Epithelial cell of proximal tubule (primary cell): Measurements from ENCODE around the gene TRIM45. TPM values are rescaled to one million over a fixed set of nuclear protein-coding genes. Genes with fewer than 3 reads are reported as not detected.
"Not testable (repeated sequence)": the region's sequence is repeated elsewhere in the genome, so short reads cannot be mapped to it uniquely, and the experiment has no call there.

Source experiments
- DNase-seq: peaks from one replicate; pipeline ENCODE4 v3.0.0-alpha.2; 2011; ENCODE audit warnings: low read depth
- H3K4me3 ChIP-seq: 2 replicates; pipeline ENCODE4 v1.5.1; 2011; ENCODE audit warnings: low read depth, mild to moderate bottlenecking, low read length
- CTCF ChIP-seq: conservative IDR thresholded peaks from 2 replicates; pipeline ENCODE4 v1.5.1; 2012; ENCODE audit warnings: low read depth, mild to moderate bottlenecking, low read length
- total RNA-seq: library from RNA; depleted of rRNA; stranded (reverse); fragments of >200 nt; gene quantifications from 2 replicates; pipeline ENCODE4 v1.2.3, GENCODE V29; 2015

The TRIM45 gene
- total RNA-seq, 1 donor from 2014 or later: 8.2 TPM

GRCh38 chr1:117104986-117105385 is 16.6 kb downstream of the TRIM45 start:
- DNase-seq: no peak
- no peak overlapping the region for H3K4me3 ChIP-seq
- no peak for TF ChIP-seq CTCF

GRCh38 chr1:117101858-117102257 is 19.7 kb downstream of the TRIM45 start:
- H3K4me3 ChIP-seq, DNase-seq: not testable (repeated sequence)

- no peak overlapping the region for H3K4me3 ChIP-seq
- no peak for DNase-seq
- no peak for TF ChIP-seq CTCF
Observed at GRCh38 chr1:117101334-117101733, 20.2 kb downstream of the TRIM45 start.

GRCh38 chr1:117098287-117098890 is 23.2 kb downstream of the TRIM45 start:
- no peak overlapping the region for H3K4me3 ChIP-seq
- no peak for DNase-seq
- no peak for TF ChIP-seq CTCF

- no peak overlapping the region for H3K4me3 ChIP-seq
- TF ChIP-seq CTCF: no peak
- no peak for DNase-seq
Observed at GRCh38 chr1:117097443-117097842, 24.1 kb downstream of the TRIM45 start.

- TF ChIP-seq CTCF: no peak
- no peak overlapping the region for H3K4me3 ChIP-seq
- no peak for DNase-seq
Observed at GRCh38 chr1:117096951-117097408, 24.6 kb downstream of the TRIM45 start.

- no peak overlapping the region for H3K4me3 ChIP-seq
- TF ChIP-seq CTCF: no peak
- DNase-seq: no peak
Observed at GRCh38 chr1:117094841-117095604, 26.5 kb downstream of the TRIM45 start.
